ENCODE results near the gene HOXC6.
A peak's percentile ranks its signal among the peaks of the same experiment; 100 is the strongest.

The HOXC6 gene

GRCh38 chr12:54031480-54031879 is 3.2 kb downstream of the HOXC6 start:
- DNase-seq = peak in 1 of 2 donors; percentile 65
- Histone ChIP-seq H3K4me3 (peak overlapping the region in 1 of 2 donors; percentile 18), H3K9me3 (no peaks in the 10 kb centered on the region), H3K27me3 (no peaks in the 10 kb centered on the region), H3K27ac (peak overlapping the region in 1 of 2 donors; percentile 41), H3K36me3 (peaks cover 0 to 18% (median 16%) of the 10 kb centered on the region in 3 donors), H3K4me1 (peaks cover 0 to 81% (median 64%) of the 10 kb centered on the region in 4 donors)
- TF ChIP-seq CTCF (IDR thresholded peaks at IDR 0.05) = no peak
- intact Hi-C loops (cut with DNase I; ENCODE audit: low total_unique reads) = loop anchor here (5.0 kb wide), 3 partner anchors 101 to 176 kb away; no protein-coding TSS in a partner anchor

- Histone ChIP-seq H3K4me1 (peaks cover 0 to 81% (median 63%) of the 10 kb centered on the region in 4 donors), H3K36me3 (peaks cover 0 to 18% (median 16%) of the 10 kb centered on the region in 3 donors), H3K4me3 (peak overlapping the region in 1 of 2 donors; percentile 50), H3K9me3 (no peaks in the 10 kb centered on the region), H3K27ac (peak overlapping the region in 1 of 2 donors; percentile 41), H3K27me3 (no peaks in the 10 kb centered on the region)
- no peak for TF ChIP-seq CTCF (IDR thresholded peaks at IDR 0.05)
- no peak for DNase-seq
- intact Hi-C loops (cut with DNase I; ENCODE audit: low total_unique reads) = loop anchor here (2.0 to 5.0 kb wide), 4 partner anchors 100 to 175 kb away; no protein-coding TSS in a partner anchor
Observed at GRCh38 chr12:54032086-54032619, 3.9 kb downstream of the HOXC6 start.

GRCh38 chr12:54032627-54033100 is 4.4 kb downstream of the HOXC6 start, which contains the start of gene HOXC5:
Gene HOXC5 (plus strand): TSS chr12:54033050. CDS start chr12:54033123, 73 bp downstream.
- no peaks in the 10 kb centered on the region for H3K27me3 ChIP-seq
- peak; percentile 94 for TF ChIP-seq CTCF (IDR thresholded peaks at IDR 0.05)
- H3K36me3 ChIP-seq = peaks cover 0 to 18% (median 16%) of the 10 kb centered on the region in 3 donors
- peaks cover 0 to 83% (median 63%) of the 10 kb centered on the region in 4 donors for H3K4me1 ChIP-seq
- intact Hi-C loops (cut with DNase I; ENCODE audit: low total_unique reads) = loop anchor here (2.0 to 5.0 kb wide), 4 partner anchors 100 to 175 kb away; no protein-coding TSS in a partner anchor
- peak within 1 kb of the TSS; percentile 41 to 49 for H3K27ac ChIP-seq
- H3K4me3 ChIP-seq = peak within 1 kb of the TSS; percentile 50 to 55
- no peaks in the 10 kb centered on the region for H3K9me3 ChIP-seq
- peak; percentile 65 to 86 for DNase-seq

GRCh38 chr12:54033106-54033979 is 5.1 kb downstream of the HOXC6 start:
- peak overlapping the region; percentile 28 to 49 for H3K27ac ChIP-seq
- H3K36me3 ChIP-seq = peaks cover 0 to 18% (median 16%) of the 10 kb centered on the region in 3 donors
- TF ChIP-seq CTCF (IDR thresholded peaks at IDR 0.05) = no peak
- intact Hi-C loops (cut with DNase I; ENCODE audit: low total_unique reads) = loop anchor here (2.0 to 5.0 kb wide), 4 partner anchors 99 to 174 kb away; no protein-coding TSS in a partner anchor
- H3K27me3 ChIP-seq = no peaks in the 10 kb centered on the region
- H3K9me3 ChIP-seq = no peaks in the 10 kb centered on the region
- peak overlapping the region; percentile 50 to 55 for H3K4me3 ChIP-seq
- peaks cover under 1 to 86% (median 65%) of the 10 kb centered on the region in 4 donors for H3K4me1 ChIP-seq
- DNase-seq = peak; percentile 61 to 72

- intact Hi-C loops (cut with DNase I; ENCODE audit: low total_unique reads) = loop anchor here (2.0 to 5.0 kb wide), 4 partner anchors 98 to 173 kb away; no protein-coding TSS in a partner anchor
- no peaks in the 10 kb centered on the region for H3K27me3 ChIP-seq
Observed at GRCh38 chr12:54033980-54034784, 5.9 kb downstream of the HOXC6 start.

More at GRCh38 chr12:54033980-54034784, 5.9 kb downstream of the HOXC6 start:
- Histone ChIP-seq H3K27ac (peak overlapping the region; percentile 28 to 49), H3K9me3 (no peaks in the 10 kb centered on the region), H3K36me3 (peaks cover 0 to 18% (median 16%) of the 10 kb centered on the region in 3 donors), H3K4me1 (peaks cover 5 to 89% (median 69%) of the 10 kb centered on the region in 4 donors), H3K4me3 (peak overlapping the region; percentile 50 to 55)
- no peak for TF ChIP-seq CTCF (IDR thresholded peaks at IDR 0.05)
- DNase-seq = peak in 1 of 2 donors; percentile 70

All from tibial artery (tissue), 4 donors.